KMS-11 (cell line): ENCODE measurements around the gene CYB561D2.
A peak's percentile ranks its signal among the peaks of the same experiment; 100 is the strongest.

ENCODE experiments used
- H2AFZ ChIP-seq: fragments of 200-600 bp; sonication (generic); 2 replicates; pipeline ENCODE4 v1.6.1; 2016; ENCODE audit warnings: antibody characterized with exemption, mixed run types, low read depth
- H3K27ac ChIP-seq: fragments of 200-600 bp; sonication (generic); 2 replicates; pipeline ENCODE4 v1.6.1; 2016; ENCODE audit warnings: mild to moderate bottlenecking, mixed run types
- H3K27me3 ChIP-seq: fragments of 200-600 bp; sonication (generic); 2 replicates; pipeline ENCODE4 v1.6.1; 2017; ENCODE audit warnings: mild to moderate bottlenecking, low read depth, mixed run types, moderate library complexity; ENCODE audit not compliant: insufficient read depth
- H3K36me3 ChIP-seq: fragments of 200-600 bp; sonication (generic); 2 replicates; pipeline ENCODE4 v1.6.1; 2017; ENCODE audit warnings: mild to moderate bottlenecking, mixed run types; ENCODE audit not compliant: insufficient read depth
- H3K4me1 ChIP-seq: fragments of 200-600 bp; sonication (generic); 2 replicates; pipeline ENCODE4 v1.6.1; 2016; ENCODE audit warnings: mild to moderate bottlenecking, low read depth, mixed run types; ENCODE audit not compliant: poor library complexity, severe bottlenecking
- H3K4me2 ChIP-seq: fragments of 200-600 bp; sonication (generic); 2 replicates; pipeline ENCODE4 v1.7.0; 2016; ENCODE audit warnings: mild to moderate bottlenecking, mixed run types
- H3K4me3 ChIP-seq: fragments of 200-600 bp; sonication (generic); IDR thresholded peaks from 2 replicates; pipeline ENCODE4 v1.6.1; 2017; ENCODE audit warnings: low read depth, low read length, mixed read lengths; ENCODE audit not compliant: insufficient read depth
- H3K79me2 ChIP-seq: fragments of 200-600 bp; sonication (generic); 2 replicates; pipeline ENCODE4 v1.6.1; 2016; ENCODE audit warnings: low read depth, mixed run types; ENCODE audit not compliant: insufficient read depth
- H3K9ac ChIP-seq: fragments of 200-600 bp; sonication (generic); 2 replicates; pipeline ENCODE4 v1.6.1; 2016; ENCODE audit warnings: mild to moderate bottlenecking, mixed run types
- H4K20me1 ChIP-seq: fragments of 200-600 bp; sonication (generic); 2 replicates; pipeline ENCODE4 v1.6.1; 2016; ENCODE audit warnings: mild to moderate bottlenecking, mixed run types; ENCODE audit not compliant: insufficient read depth
- CTCF ChIP-seq: fragments of 200-600 bp; sonication (generic); conservative IDR thresholded peaks from 2 replicates; pipeline ENCODE4 v1.6.1; 2017; ENCODE audit warnings: low read depth, mild to moderate bottlenecking, antibody characterized with exemption, low read length, moderate library complexity, mixed read lengths

Gene CYB561D2

GRCh38 chr3:50353245-50354004 lies 2.8 kb downstream of the CYB561D2 start:
- H3K27me3 ChIP-seq: no peaks in the 10 kb centered on the region
- H4K20me1 ChIP-seq: no peaks in the 10 kb centered on the region
- TF ChIP-seq CTCF: no peak
- peaks cover 21% of the 10 kb centered on the region; the same call in 1 of the 2 replicates for H3K79me2 ChIP-seq
- no peak overlapping the region for H3K27ac ChIP-seq
- peaks cover 20% of the 10 kb centered on the region for H3K4me1 ChIP-seq
- H3K4me3 ChIP-seq: no peak overlapping the region
- no peak overlapping the region for H3K9ac ChIP-seq
- no peaks in the 10 kb centered on the region for H3K36me3 ChIP-seq
- H3K4me2 ChIP-seq: no peak overlapping the region
- H2AFZ ChIP-seq: no peak overlapping the region

GRCh38 chr3:50354186-50354764 lies 3.6 kb downstream of the CYB561D2 start:
- Histone ChIP-seq H2AFZ (no peak overlapping the region), H3K27me3 (no peaks in the 10 kb centered on the region), H3K36me3 (no peaks in the 10 kb centered on the region), H3K27ac (no peak overlapping the region), H4K20me1 (no peaks in the 10 kb centered on the region), H3K4me2 (no peak overlapping the region), H3K79me2 (peaks cover 24% of the 10 kb centered on the region; the same call in 1 of the 2 replicates), H3K4me3 (no peak overlapping the region), H3K9ac (no peak overlapping the region), H3K4me1 (peaks cover 19% of the 10 kb centered on the region)
- TF ChIP-seq CTCF: no peak

- Histone ChIP-seq H3K27ac (no peak overlapping the region), H3K27me3 (no peaks in the 10 kb centered on the region), H2AFZ (no peak overlapping the region), H3K9ac (no peak overlapping the region), H4K20me1 (no peaks in the 10 kb centered on the region), H3K4me3 (no peak overlapping the region), H3K4me2 (no peak overlapping the region), H3K4me1 (peaks cover 14% of the 10 kb centered on the region), H3K79me2 (peaks cover 24% of the 10 kb centered on the region; the same call in 1 of the 2 replicates), H3K36me3 (no peaks in the 10 kb centered on the region)
- no peak for TF ChIP-seq CTCF
Measured at GRCh38 chr3:50354850-50355249, 4.2 kb downstream of the CYB561D2 start.

- Histone ChIP-seq H2AFZ (no peak overlapping the region), H3K79me2 (peaks cover 24% of the 10 kb centered on the region; the same call in 1 of the 2 replicates), H3K4me1 (peaks cover 15% of the 10 kb centered on the region), H3K9ac (no peak overlapping the region), H4K20me1 (no peaks in the 10 kb centered on the region), H3K27me3 (no peaks in the 10 kb centered on the region), H3K27ac (no peak overlapping the region), H3K36me3 (no peaks in the 10 kb centered on the region), H3K4me2 (peak overlapping the region; percentile 57; the same call in 1 of the 2 replicates), H3K4me3 (no peak overlapping the region)
- TF ChIP-seq CTCF: no peak
Measured at GRCh38 chr3:50355829-50356552, 5.3 kb downstream of the CYB561D2 start.
